Neural crest cell (in vitro differentiated cells): ENCODE measurements around the gene ADAMTS9. TPM values are rescaled to one million over a fixed set of nuclear protein-coding genes. Genes with fewer than 3 reads are reported as not detected.

Source experiments
- DNase-seq: peaks from one replicate; pipeline ENCODE4 v3.0.0; 2021; ENCODE audit warnings: low read depth, mixed read lengths, low spot score
- H3K27ac Mint-ChIP-seq: one replicate; pipeline ENCODE4 v1.8.0; 2021; ENCODE audit warnings: mild to moderate bottlenecking, mixed read lengths; ENCODE audit not compliant: unreplicated experiment
- H3K27me3 Mint-ChIP-seq: 2 replicates; pipeline ENCODE4 v1.8.0; 2021; ENCODE audit warnings: low read depth, mild to moderate bottlenecking, mixed read lengths
- H3K36me3 Mint-ChIP-seq: 2 replicates; pipeline ENCODE4 v1.8.0; 2021; ENCODE audit warnings: low read depth, mild to moderate bottlenecking, mixed read lengths
- H3K4me1 Mint-ChIP-seq: 2 replicates; pipeline ENCODE4 v1.8.0; 2021; ENCODE audit warnings: mixed read lengths
- H3K4me3 Mint-ChIP-seq: one replicate; pipeline ENCODE4 v1.8.0; 2021; ENCODE audit warnings: mild to moderate bottlenecking, mixed read lengths
- H3K9me3 Mint-ChIP-seq: 2 replicates; pipeline ENCODE4 v1.8.0; 2021; ENCODE audit warnings: mixed read lengths
- CTCF ChIP-seq: fragments of 200-600 bp; sonication (generic); conservative IDR thresholded peaks from 2 replicates; pipeline ENCODE4 v1.5.0; 2021; ENCODE audit warnings: antibody characterized with exemption, mild to moderate bottlenecking
- total RNA-seq: library from RNA; stranded (reverse); gene quantifications from 2 replicates; pipeline ENCODE4 v1.2.1, GENCODE V29; 2021

Gene ADAMTS9
- total RNA-seq, 1 donor from 2014 or later, result 15.1 TPM

- peaks cover 23% of the 10 kb centered on the region for H3K4me1 Mint-ChIP-seq
- no peak overlapping the region for H3K4me3 Mint-ChIP-seq
- no peak overlapping the region for H3K27ac Mint-ChIP-seq
- peaks cover 78% of the 10 kb centered on the region for H3K27me3 Mint-ChIP-seq
- H3K36me3 Mint-ChIP-seq, result peaks cover 1% of the 10 kb centered on the region
- H3K9me3 Mint-ChIP-seq, result no peaks in the 10 kb centered on the region
- no peak for TF ChIP-seq CTCF
- DNase-seq, result no peak
Measured at GRCh38 chr3:64586952-64587351, 100.8 kb downstream of the ADAMTS9 start.

GRCh38 chr3:64584179-64584578 lies 103.6 kb downstream of the ADAMTS9 start:
- no peaks in the 10 kb centered on the region for H3K9me3 Mint-ChIP-seq
- H3K27me3 Mint-ChIP-seq, result peaks cover 85% of the 10 kb centered on the region
- H3K4me3 Mint-ChIP-seq, result no peak overlapping the region
- peaks cover 2% of the 10 kb centered on the region for H3K36me3 Mint-ChIP-seq
- peaks cover 23% of the 10 kb centered on the region for H3K4me1 Mint-ChIP-seq
- DNase-seq, result no peak
- no peak for TF ChIP-seq CTCF
- no peak overlapping the region for H3K27ac Mint-ChIP-seq

GRCh38 chr3:64578797-64579196 lies 109.0 kb downstream of the ADAMTS9 start:
- no peaks in the 10 kb centered on the region for H3K9me3 Mint-ChIP-seq
- H3K4me1 Mint-ChIP-seq, result peaks cover 14% of the 10 kb centered on the region
- H3K4me3 Mint-ChIP-seq, result no peak overlapping the region
- DNase-seq, result no peak
- H3K27me3 Mint-ChIP-seq, result peaks cover 76% of the 10 kb centered on the region
- no peak overlapping the region for H3K27ac Mint-ChIP-seq
- TF ChIP-seq CTCF, result no peak
- peaks cover 2% of the 10 kb centered on the region for H3K36me3 Mint-ChIP-seq

- H3K36me3 Mint-ChIP-seq, result peaks cover 2% of the 10 kb centered on the region
- no peak for TF ChIP-seq CTCF
- no peak overlapping the region for H3K27ac Mint-ChIP-seq
- H3K4me1 Mint-ChIP-seq, result peaks cover 8% of the 10 kb centered on the region
- peaks cover 71% of the 10 kb centered on the region for H3K27me3 Mint-ChIP-seq
- DNase-seq, result no peak
- no peak overlapping the region for H3K4me3 Mint-ChIP-seq
- no peaks in the 10 kb centered on the region for H3K9me3 Mint-ChIP-seq
Measured at GRCh38 chr3:64578062-64578770, 109.6 kb downstream of the ADAMTS9 start.

- TF ChIP-seq CTCF, result no peak
- H3K27ac Mint-ChIP-seq, result no peak overlapping the region
Measured at GRCh38 chr3:64576211-64576775, 111.5 kb downstream of the ADAMTS9 start.

More at GRCh38 chr3:64576211-64576775, 111.5 kb downstream of the ADAMTS9 start:
- Mint-ChIP-seq H3K36me3 (no peaks in the 10 kb centered on the region), H3K9me3 (no peaks in the 10 kb centered on the region), H3K4me1 (peaks cover 15% of the 10 kb centered on the region), H3K27me3 (peaks cover 57% of the 10 kb centered on the region), H3K4me3 (no peak overlapping the region)
- no peak for DNase-seq
